Upper lobe of left lung (tissue), 6 donors: ENCODE data around the gene HYCC1. TPM values are rescaled to one million over a fixed set of nuclear protein-coding genes. Genes with fewer than 3 reads are reported as not detected.

Experiments used
- ATAC-seq, 2 donors: fragments of 200-7000 bp; cut with Tn5 transposase; one replicate each; pipeline ENCODE4 v1.9.1; 2022; ENCODE audit warnings: mild to moderate bottlenecking in 2 of 2, moderate library complexity in 2 of 2; ENCODE audit not compliant: low FRiP score in 2 of 2
- DNase-seq, 2 donors: peaks; one replicate each; pipeline ENCODE4 v3.0.0-alpha.2; 2019 to 2020
- H3K27ac ChIP-seq, 4 donors: fragments of 200-600 bp; sonication (generic); one replicate each; pipeline ENCODE4 v1.5.1; 2016 to 2019
- H3K27me3 ChIP-seq, 4 donors: fragments of 200-600 bp; sonication (generic); one replicate each; pipeline ENCODE4 v1.5.1; 2017 to 2019
- H3K36me3 ChIP-seq, 4 donors: fragments of 200-600 bp; sonication (generic); one replicate each; pipeline ENCODE4 v1.5.1; 2016 to 2019
- H3K4me1 ChIP-seq, 4 donors: fragments of 200-600 bp; sonication (generic); one replicate each; pipeline ENCODE4 v1.5.1; 2018 to 2019
- H3K4me3 ChIP-seq, 4 donors: fragments of 200-600 bp; sonication (generic); one replicate each; pipeline ENCODE4 v1.5.1; 2017 to 2019; ENCODE audit warnings: mild to moderate bottlenecking in 2 of 4, moderate library complexity in 1 of 4
- H3K9me3 ChIP-seq, 4 donors: fragments of 200-600 bp; sonication (generic); one replicate each; pipeline ENCODE4 v1.5.1; 2018 to 2019
- CTCF ChIP-seq, 6 experiments: fragments of 450-650 bp in 4 of 6; fragments of 200-600 bp in 2 of 6; sonication (generic) in 2 of 6; IDR thresholded peaks; one replicate each; pipeline ENCODE4 v1.5.1; 2016 to 2019; ENCODE audit warnings: antibody characterized with exemption in 6 of 6
- EP300 ChIP-seq, 4 donors: sonication (generic); formaldehyde crosslinking; IDR thresholded peaks; one replicate each; pipeline ENCODE4 v1.5.1; 2017; ENCODE audit warnings: antibody characterized with exemption in 4 of 4, control low read depth in 2 of 4
- POLR2A ChIP-seq, 4 donors: fragments of 450-650 bp; IDR thresholded peaks; one replicate each; pipeline ENCODE4 v1.5.1; 2016 to 2017; ENCODE audit warnings: antibody characterized with exemption in 4 of 4, mild to moderate bottlenecking in 2 of 4
- POLR2AphosphoS5 ChIP-seq, 2 donors: sonication (generic); formaldehyde crosslinking; IDR thresholded peaks; one replicate each; pipeline ENCODE4 v1.5.1; 2017; ENCODE audit warnings: antibody characterized with exemption in 2 of 2
- WGBS, 2 donors: methylation state at CpG; one replicate each; pipeline ENCODE4 v1.1.5; 2017 to 2018; 5-methylcytosine and 5-hydroxymethylcytosine counted together
- total RNA-seq, 6 donors: library from RNA; depleted of rRNA in 4 of 6; stranded (reverse); fragments of >200 nt in 4 of 6; gene quantifications; one replicate each; pipeline versions ENCODE4 v1.1.0 to v1.2.1, GENCODE V29; 2016 to 2021
- donor health status: DM: no; HTN: no; CAD: no; lungs with moderate emphysema.
- donor health status: DM: no; HTN: yes; CAD: no; lungs with severe emphysema.

Gene HYCC1
- total RNA-seq, 6 donors from 2014 or later = 16.4 to 43.6 (median 38.8) TPM

DNA sequence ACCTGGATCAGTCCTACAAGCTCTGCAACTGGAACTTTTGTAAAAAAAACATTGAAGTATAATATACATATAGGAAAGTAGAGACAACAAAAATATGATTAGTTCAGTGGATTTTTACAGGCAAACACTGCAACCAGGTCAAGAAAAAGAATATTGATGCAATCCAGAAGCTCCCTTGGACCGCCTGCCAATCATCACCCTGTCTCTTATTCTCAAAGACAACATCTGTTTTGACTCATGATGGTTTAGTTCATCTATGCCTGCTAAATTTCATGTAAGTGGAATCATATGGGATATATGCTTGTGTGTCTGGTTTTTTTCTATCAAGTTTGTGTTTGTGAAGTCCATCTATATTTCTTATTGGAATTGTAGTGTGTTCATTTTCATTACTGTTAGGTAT lies 7.7 kb upstream of the HYCC1 start:
- WGBS, 2 donors = 96 to 100% methylated on average over 1 of the region's 1 CpG
- peak overlapping the region; percentile 54 to 73 (median 60) for H3K27ac ChIP-seq
- no peak for ATAC-seq

GRCh38 chr7:23020742-23021401 lies 6.9 kb upstream of the HYCC1 start:
- Histone ChIP-seq H3K4me3 (no peak overlapping the region), H3K9me3 (no peaks in the 10 kb centered on the region), H3K36me3 (no peaks in the 10 kb centered on the region), H3K27ac (peak overlapping the region; percentile 54 to 73 (median 60)), H3K27me3 (no peaks in the 10 kb centered on the region), H3K4me1 (peaks cover 0 to 14% (median 2%) of the 10 kb centered on the region in 4 donors)
- no peak for DNase-seq
- peak; percentile 64 to 94 for ATAC-seq
- TF ChIP-seq CTCF (IDR thresholded peaks at IDR 0.05) (no peak), POLR2AphosphoS5 (IDR thresholded peaks at IDR 0.05) (peak in 1 of 2 donors; percentile 13), POLR2A (IDR thresholded peaks at IDR 0.05) (no peak), EP300 (IDR thresholded peaks at IDR 0.05) (no peak)
- WGBS, 2 donors = 38 to 57% methylated on average over 3 of the region's 3 CpGs

More for the DNA sequence above, 7.7 kb upstream of the HYCC1 start:
- no peaks in the 10 kb centered on the region for H3K9me3 ChIP-seq
- no peak for DNase-seq
- no peak overlapping the region for H3K4me3 ChIP-seq
- TF ChIP-seq POLR2A (IDR thresholded peaks at IDR 0.05) (no peak), CTCF (IDR thresholded peaks at IDR 0.05) (no peak), EP300 (IDR thresholded peaks at IDR 0.05) (no peak), POLR2AphosphoS5 (IDR thresholded peaks at IDR 0.05) (no peak)
- peaks cover 0 to 13% (median 2%) of the 10 kb centered on the region in 4 donors for H3K4me1 ChIP-seq
- no peaks in the 10 kb centered on the region for H3K36me3 ChIP-seq
- no peaks in the 10 kb centered on the region for H3K27me3 ChIP-seq

- DNase-seq (no peak), ATAC-seq (no peak)
- Histone ChIP-seq H3K36me3 (no peaks in the 10 kb centered on the region), H3K27me3 (no peaks in the 10 kb centered on the region), H3K4me3 (no peak overlapping the region), H3K27ac (no peak overlapping the region), H3K9me3 (no peaks in the 10 kb centered on the region), H3K4me1 (peaks cover 0 to 14% (median 3%) of the 10 kb centered on the region in 4 donors)
- 70 to 75% methylated on average over 6 of the region's 6 CpGs for WGBS, 2 donors
- TF ChIP-seq CTCF (IDR thresholded peaks at IDR 0.05) = no peak
Measured at GRCh38 chr7:23018750-23019149, 4.8 kb upstream of the HYCC1 start.

- Histone ChIP-seq H3K9me3 (no peaks in the 10 kb centered on the region), H3K4me3 (no peak overlapping the region), H3K4me1 (peaks cover 6 to 19% (median 9%) of the 10 kb centered on the region in 4 donors), H3K27me3 (no peaks in the 10 kb centered on the region), H3K27ac (no peak overlapping the region), H3K36me3 (no peaks in the 10 kb centered on the region)
- no peak for TF ChIP-seq EP300 (IDR thresholded peaks at IDR 0.05)
- no peak for TF ChIP-seq CTCF (IDR thresholded peaks at IDR 0.05)
- TF ChIP-seq POLR2A (IDR thresholded peaks at IDR 0.05) = no peak
- TF ChIP-seq POLR2AphosphoS5 (IDR thresholded peaks at IDR 0.05) = no peak
- WGBS, 2 donors = 34 to 44% methylated on average over 3 of the region's 3 CpGs
- DNase-seq (no peak), ATAC-seq (no peak)
Measured at GRCh38 chr7:23017309-23017708, 3.4 kb upstream of the HYCC1 start.
